GM18861 (cell line): ENCODE results near the gene PRDX5.
A peak's percentile ranks its signal among the peaks of the same experiment; 100 is the strongest.

Experiments used
- ATAC-seq: cut with Tn5 transposase; IDR thresholded peaks from one replicate; pipeline ENCODE4 v1.9.1; 2021; ENCODE audit not compliant: unreplicated experiment

Gene PRDX5

GRCh38 chr11:64289002-64289564 is 28.8 kb upstream of the PRDX5 start:
- no peak for ATAC-seq

GRCh38 chr11:64290352-64291261 is 27.3 kb upstream of the PRDX5 start:
- ATAC-seq, result no peak

GRCh38 chr11:64291262-64291751 is 26.6 kb upstream of the PRDX5 start, which contains the start of gene KCNK4:
Gene KCNK4 (plus strand): TSS chr11:64291302. CDS start chr11:64293019, 1,717 bp downstream.
- ATAC-seq, result no peak

DNA sequence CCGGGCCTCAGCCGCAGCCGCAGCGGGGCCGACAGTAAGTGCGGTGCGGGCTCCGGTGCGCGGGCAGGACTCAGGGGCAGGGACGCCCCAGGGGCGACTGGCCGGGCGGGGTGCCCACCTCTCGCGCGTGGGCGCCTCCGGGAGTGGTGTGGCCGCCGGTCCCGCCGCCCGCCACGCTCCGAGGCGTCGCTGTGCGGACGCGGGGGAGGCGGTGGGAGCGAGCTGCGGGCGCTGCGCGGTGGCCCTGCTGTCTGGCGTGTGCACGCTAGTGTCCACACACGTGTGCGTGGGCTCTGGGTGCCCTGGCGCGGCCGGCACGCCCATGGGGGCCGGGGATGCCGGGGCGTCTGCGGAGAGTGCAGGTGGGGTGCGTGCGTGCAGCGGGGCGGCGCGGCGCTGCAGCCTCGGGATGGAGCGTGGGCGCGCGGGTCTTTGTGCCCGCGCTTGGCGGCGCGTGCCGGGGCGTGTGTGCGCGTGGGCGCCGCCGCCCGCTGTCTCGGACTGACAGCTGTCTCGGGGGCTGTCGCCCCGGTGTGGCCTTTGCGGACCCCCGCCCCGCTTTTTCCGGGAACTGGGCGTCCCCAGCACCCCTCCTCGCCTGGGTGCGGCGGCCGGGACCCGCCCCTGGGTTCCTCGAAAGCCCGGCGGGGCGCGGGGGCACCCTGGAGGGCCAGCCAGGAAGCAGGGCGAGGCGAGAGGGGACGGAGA is 26.0 kb upstream of the PRDX5 start:
- no peak for ATAC-seq

DNA sequence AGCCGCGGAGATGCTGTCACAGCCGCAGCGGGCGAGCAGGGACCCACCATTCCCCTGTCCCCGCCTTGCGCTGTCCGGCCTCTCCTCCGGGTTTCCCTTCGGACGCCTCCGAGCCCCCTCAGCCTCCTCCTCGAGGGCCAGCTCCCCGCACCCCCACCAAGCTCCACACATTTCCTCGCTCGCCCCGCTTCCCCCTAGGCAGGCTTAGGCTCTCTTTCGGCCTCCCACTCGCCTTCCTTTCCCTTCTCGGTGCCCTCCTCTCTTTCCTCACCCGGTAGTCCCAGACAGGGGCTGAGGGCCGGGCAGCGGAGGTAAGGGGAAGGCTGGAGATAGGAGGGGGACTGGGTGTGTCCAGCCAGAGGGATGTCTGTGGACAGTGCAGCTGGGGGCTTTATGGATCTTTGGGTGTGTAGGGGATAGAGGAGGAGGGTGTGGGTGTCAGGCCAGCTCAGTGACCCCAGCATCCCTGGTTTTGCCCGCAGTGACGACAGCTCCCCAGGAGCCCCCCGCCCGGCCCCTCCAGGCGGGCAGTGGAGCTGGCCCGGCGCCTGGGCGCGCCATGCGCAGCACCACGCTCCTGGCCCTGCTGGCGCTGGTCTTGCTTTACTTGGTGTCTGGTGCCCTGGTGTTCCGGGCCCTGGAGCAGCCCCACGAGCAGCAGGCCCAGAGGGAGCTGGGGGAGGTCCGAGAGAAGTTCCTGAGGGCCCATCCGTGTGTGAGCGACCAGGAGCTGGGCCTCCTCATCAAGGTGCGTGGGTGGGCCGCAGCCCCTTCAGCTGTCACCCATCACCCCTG is 25.3 kb upstream of the PRDX5 start:
- no peak for ATAC-seq

GRCh38 chr11:64294774-64295173 is 23.1 kb upstream of the PRDX5 start:
- ATAC-seq, result no peak

DNA sequence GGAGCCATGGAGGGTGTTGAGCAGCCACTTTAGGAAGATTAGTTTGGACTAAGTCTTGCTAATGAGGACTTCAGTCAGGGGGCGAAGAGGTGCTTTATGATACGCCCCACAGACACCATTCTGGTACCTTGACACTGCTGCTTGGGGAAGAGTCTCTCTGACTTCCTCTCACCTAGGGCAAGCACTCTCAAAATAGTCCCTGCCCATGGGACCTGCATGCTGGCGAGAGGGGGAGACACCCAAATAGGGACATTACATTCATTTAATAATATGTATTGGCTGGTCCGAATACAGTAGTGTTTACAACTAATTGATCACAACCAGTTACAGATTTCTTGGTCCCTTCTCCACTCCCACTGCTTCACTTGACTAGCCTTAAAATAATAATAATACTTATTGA is 22.2 kb upstream of the PRDX5 start:
- no peak for ATAC-seq

- no peak for ATAC-seq
These were observed 21.7 kb upstream of the PRDX5 start for GRCh38 chr11:64296236-64296635.

- ATAC-seq, result no peak
These were observed 20.9 kb upstream of the PRDX5 start for GRCh38 chr11:64296830-64297698.

DNA sequence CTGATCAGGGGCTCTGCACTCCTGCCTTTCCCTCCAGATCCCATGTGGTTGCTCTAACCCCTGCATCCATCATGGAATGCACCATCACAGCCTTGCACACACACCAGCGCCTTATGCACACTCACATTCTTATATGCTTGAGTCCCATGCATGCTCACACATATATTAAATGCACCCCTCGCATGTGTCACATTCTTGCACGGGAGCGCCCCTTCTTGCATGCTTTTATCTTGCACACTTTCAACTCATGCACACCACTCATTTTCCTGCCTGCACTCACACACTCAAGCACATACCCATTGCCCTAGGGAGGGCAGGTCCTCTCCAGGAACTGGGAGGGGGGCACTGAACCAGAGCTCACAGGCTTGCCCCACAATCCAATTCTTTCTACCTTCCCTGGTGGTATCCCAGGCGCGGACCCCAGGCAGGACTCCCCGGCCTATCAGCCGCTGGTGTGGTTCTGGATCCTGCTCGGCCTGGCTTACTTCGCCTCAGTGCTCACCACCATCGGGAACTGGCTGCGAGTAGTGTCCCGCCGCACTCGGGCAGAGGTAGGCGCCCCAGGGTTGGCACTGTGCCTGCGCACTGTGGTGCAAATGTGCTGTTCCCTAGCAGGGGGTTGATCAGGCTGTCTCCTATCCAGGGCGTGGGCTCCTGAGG is 20.1 kb upstream of the PRDX5 start:
- no peak for ATAC-seq

GRCh38 chr11:64298966-64299846 is 18.7 kb upstream of the PRDX5 start:
- no peak for ATAC-seq

- ATAC-seq, result no peak
These were observed 17.9 kb upstream of the PRDX5 start, which contains the start of gene CATSPERZ for GRCh38 chr11:64299847-64300648. Gene CATSPERZ (plus strand): TSS chr11:64300358. CDS start chr11:64300411, 53 bp downstream.

- ATAC-seq, result no peak
These were observed 14.6 kb upstream of the PRDX5 start for GRCh38 chr11:64303109-64304031.

DNA sequence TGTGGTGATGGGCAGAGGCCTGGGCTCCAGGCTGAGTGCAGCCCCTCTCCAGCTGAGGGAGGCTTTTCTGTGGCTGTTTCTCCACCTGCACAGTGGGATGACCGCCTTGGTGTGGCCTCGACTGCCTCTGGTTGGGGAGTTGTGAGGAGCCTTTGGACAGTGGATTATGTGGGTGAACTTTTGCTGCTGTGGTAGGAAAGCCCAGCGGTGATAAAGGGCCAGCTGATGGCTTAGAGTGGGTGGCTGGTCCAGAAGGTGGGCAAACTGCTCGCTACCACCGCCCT is 13.9 kb upstream of the PRDX5 start:
- no peak for ATAC-seq

GRCh38 chr11:64304316-64305072 is 13.4 kb upstream of the PRDX5 start:
- peak; percentile 22 for ATAC-seq
